SK-N-SH (cell line): ENCODE measurements around the gene NARS2. TPM values are rescaled to one million over a fixed set of nuclear protein-coding genes. Genes with fewer than 3 reads are reported as not detected.

ENCODE experiments used
- CTCF ChIA-PET: fragments of 300-600, 350-600 bp; formaldehyde crosslinking; extraction: SDS; loops from one replicate; lab custom pipeline; 2021; lab: Yijun Ruan, JAX
- POLR2A ChIA-PET: fragments of 350-600 bp; sonication (Branson Sonifier 250); formaldehyde crosslinking; extraction: SDS; loops from one replicate; lab custom pipeline; 2020; ENCODE audit warnings: antibody characterized with exemption, inconsistent platforms; lab: Yijun Ruan, JAX
- DNase-seq: peaks from one replicate; pipeline ENCODE4 v3.0.0; 2012
- H2AFZ ChIP-seq: fragments of 200-600 bp; sonication (generic); 2 replicates; pipeline ENCODE4 v1.8.1; 2016; ENCODE audit warnings: antibody characterized with exemption, mild to moderate bottlenecking, low read depth
- H3F3A ChIP-seq: fragments of 200-600 bp; sonication (generic); replicated peaks from 2 replicates; pipeline ENCODE3; 2016; ENCODE audit warnings: antibody characterized with exemption, mild to moderate bottlenecking; ENCODE audit not compliant: insufficient read depth
- H3K27ac ChIP-seq, 2 experiments: fragments of 200-500 bp in 1 of 2; fragments of 200-600 bp in 1 of 2; sonication (Bioruptor generic) in 1 of 2; sonication (generic), shearing (Covaris generic) in 1 of 2; 2 replicates each; pipeline versions ENCODE4 v1.5.1 to v1.6.1; 2014 to 2016; ENCODE audit warnings: low read depth in 2 of 2, inconsistent platforms in 1 of 2, low read length in 1 of 2, mild to moderate bottlenecking in 1 of 2, mixed read lengths in 1 of 2
- H3K27me3 ChIP-seq: fragments of 200-600 bp; sonication (generic), shearing (Covaris generic); 2 replicates; pipeline ENCODE4 v1.6.1; 2016; ENCODE audit warnings: mixed run types; ENCODE audit not compliant: insufficient read depth
- H3K36me3 ChIP-seq, 2 experiments: fragments of 200-500 bp in 1 of 2; fragments of 200-600 bp in 1 of 2; sonication (Bioruptor generic) in 1 of 2; sonication (generic) in 1 of 2; replicated peaks in 1 of 2; 2 replicates each; pipeline versions ENCODE3 to v1.5.1; 2014 to 2016; ENCODE audit warnings: low read length in 1 of 2, mild to moderate bottlenecking in 1 of 2; ENCODE audit not compliant: insufficient read depth in 2 of 2, control insufficient read depth in 1 of 2
- H3K4me1 ChIP-seq, 2 experiments: fragments of 200-500 bp in 1 of 2; fragments of 200-600 bp in 1 of 2; sonication (Bioruptor generic) in 1 of 2; sonication (generic), shearing (Covaris generic) in 1 of 2; 2 replicates each; pipeline versions ENCODE4 v1.5.1 to v1.6.1; 2014 to 2016; ENCODE audit warnings: low read depth in 1 of 2, low read length in 1 of 2, mixed run types in 1 of 2; ENCODE audit not compliant: insufficient read depth in 2 of 2, control insufficient read depth in 1 of 2
- H3K4me2 ChIP-seq: fragments of 200-600 bp; sonication (generic), shearing (Covaris generic); 2 replicates; pipeline ENCODE4 v1.6.1; 2017; ENCODE audit warnings: mixed run types
- H3K4me3 ChIP-seq, 2 experiments: fragments of 200-500 bp in 1 of 2; fragments of 200-600 bp in 1 of 2; sonication (Bioruptor generic) in 1 of 2; sonication (generic), shearing (Covaris generic) in 1 of 2; 2 replicates each; pipeline versions ENCODE4 v1.5.1 to v1.8.1; 2014 to 2016; ENCODE audit warnings: low read depth in 2 of 2, inconsistent platforms in 1 of 2, low read length in 1 of 2, mild to moderate bottlenecking in 1 of 2, mixed read lengths in 1 of 2, moderate library complexity in 1 of 2
- H3K79me2 ChIP-seq: fragments of 200-600 bp; sonication (generic); 2 replicates; pipeline ENCODE4 v1.8.1; 2017; ENCODE audit warnings: mild to moderate bottlenecking; ENCODE audit not compliant: insufficient read depth
- H3K9ac ChIP-seq: fragments of 200-600 bp; sonication (generic); 2 replicates; pipeline ENCODE4 v1.6.1; 2017; ENCODE audit warnings: mixed run types
- H3K9me2 ChIP-seq: fragments of 200-600 bp; sonication (generic); 2 replicates; pipeline ENCODE4 v1.6.1; 2017; ENCODE audit warnings: mixed run types
- H3K9me3 ChIP-seq: fragments of 200-600 bp; sonication (generic); 2 replicates; pipeline ENCODE4 v1.6.1; 2017; ENCODE audit warnings: mixed run types, mild to moderate bottlenecking, moderate library complexity
- H4K20me1 ChIP-seq: fragments of 200-600 bp; sonication (generic); 2 replicates; pipeline ENCODE4 v1.6.1; 2017; ENCODE audit warnings: mild to moderate bottlenecking, mixed run types; ENCODE audit not compliant: insufficient read depth
- EZH2phosphoT487 ChIP-seq: fragments of 200-600 bp; sonication (generic); IDR thresholded peaks from 2 replicates; pipeline ENCODE4 v1.6.1; 2017; ENCODE audit warnings: low read depth, mixed run types, mild to moderate bottlenecking, antibody characterized with exemption, moderate library complexity, borderline replicate concordance
- FOSL2 ChIP-seq: IDR thresholded peaks from 2 replicates; pipeline ENCODE4 v1.4.0; 2012; ENCODE audit warnings: low read depth, mild to moderate bottlenecking, moderate library complexity, borderline replicate concordance
- FOXJ3 ChIP-seq: sonication (generic); formaldehyde crosslinking; IDR thresholded peaks from 2 replicates; pipeline ENCODE4 v1.5.1; 2020; ENCODE audit warnings: mild to moderate bottlenecking, missing genetic modification reagents
- FOXM1 ChIP-seq: IDR thresholded peaks from 2 replicates; pipeline ENCODE4 v1.4.0; 2012; ENCODE audit warnings: low read depth, mild to moderate bottlenecking
- GABPA ChIP-seq: IDR thresholded peaks from 2 replicates; pipeline ENCODE4 v1.4.0; 2012; ENCODE audit warnings: low read depth, mild to moderate bottlenecking
- MXI1 ChIP-seq: IDR thresholded peaks from 2 replicates; pipeline ENCODE4 v1.6.1; 2012; ENCODE audit warnings: mild to moderate bottlenecking, low read depth, low read length, improper control_type of control experiment
- NRF1 ChIP-seq: IDR thresholded peaks from 2 replicates; pipeline ENCODE4 v1.6.1; 2012; ENCODE audit warnings: low read depth, mild to moderate bottlenecking, low read length
- POLR2AphosphoS5 ChIP-seq: IDR thresholded peaks from 2 replicates; pipeline ENCODE4 v1.6.1; 2012; ENCODE audit warnings: low read depth, low read length
- RAD21 ChIP-seq: IDR thresholded peaks from 2 replicates; pipeline ENCODE4 v1.6.1; 2012; ENCODE audit warnings: mild to moderate bottlenecking, low read length
- RCOR1 ChIP-seq: fragments of 150-350 bp; IDR thresholded peaks from 2 replicates; pipeline ENCODE4 v1.6.1; 2017; ENCODE audit warnings: antibody characterized with exemption, low read length
- RXRA ChIP-seq: IDR thresholded peaks from 2 replicates; pipeline ENCODE4 v1.4.0; 2012; ENCODE audit warnings: low read depth, mild to moderate bottlenecking, borderline replicate concordance
- TCF12 ChIP-seq: IDR thresholded peaks from 2 replicates; pipeline ENCODE4 v1.4.0; 2012
- TEAD4 ChIP-seq: IDR thresholded peaks from 2 replicates; pipeline ENCODE4 v1.4.0; 2012; ENCODE audit warnings: mild to moderate bottlenecking, borderline replicate concordance; ENCODE audit not compliant: insufficient read depth
- WGBS: methylation state at CpG from one replicate; pipeline ENCODE4 v1.1.6; 2017; ENCODE audit warnings: low lambda C conversion rate; 5-methylcytosine and 5-hydroxymethylcytosine counted together
- polyA plus RNA-seq, 3 experiments: library from polyadenylated mRNA; depleted of rRNA; stranded (reverse); fragments of >200 nt; gene quantifications; 2 replicates each; pipeline ENCODE4 v1.2.3, GENCODE V29; 2012
- TF ChIP-seq, protein P1 (sequence below): IDR thresholded peaks from 2 replicates; pipeline ENCODE4 v1.4.0; 2012; ENCODE audit warnings: low read depth, borderline replicate concordance
- TF ChIP-seq, protein P2 (sequence below): IDR thresholded peaks from 2 replicates; pipeline ENCODE4 v1.6.1; 2012; ENCODE audit warnings: mild to moderate bottlenecking, low read depth, low read length, moderate library complexity

The NARS2 gene
- polyA plus RNA-seq, 1 of the 3 experiments (the other 2 are of a cell fraction), result 8.9 TPM

DNA sequence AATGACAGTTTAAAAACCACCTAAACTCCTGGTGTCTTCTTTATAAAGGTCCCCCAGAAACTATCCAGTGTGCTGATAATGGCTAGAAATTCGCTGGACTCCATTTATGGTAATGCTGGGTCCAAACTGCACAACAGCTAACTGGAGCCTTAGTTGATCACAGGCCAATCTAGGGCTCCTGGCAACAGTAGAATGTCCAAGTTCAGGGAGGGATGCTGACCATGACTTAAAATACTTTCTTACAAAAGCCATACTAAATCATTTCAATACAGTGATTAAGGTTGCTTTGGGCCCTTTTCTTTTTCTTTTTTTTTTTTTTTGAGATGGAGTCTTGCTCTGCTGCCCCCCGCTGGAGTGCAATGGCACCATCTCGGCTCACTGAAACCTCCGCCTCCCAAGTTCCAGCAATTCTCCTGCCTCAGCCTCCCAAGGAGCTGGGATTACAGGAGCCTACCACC is 142.6 kb downstream of the NARS2 start (continued):
- TF ChIP-seq, protein P1, sequence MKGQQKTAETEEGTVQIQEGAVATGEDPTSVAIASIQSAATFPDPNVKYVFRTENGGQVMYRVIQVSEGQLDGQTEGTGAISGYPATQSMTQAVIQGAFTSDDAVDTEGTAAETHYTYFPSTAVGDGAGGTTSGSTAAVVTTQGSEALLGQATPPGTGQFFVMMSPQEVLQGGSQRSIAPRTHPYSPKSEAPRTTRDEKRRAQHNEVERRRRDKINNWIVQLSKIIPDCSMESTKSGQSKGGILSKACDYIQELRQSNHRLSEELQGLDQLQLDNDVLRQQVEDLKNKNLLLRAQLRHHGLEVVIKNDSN, result no peak
- TF ChIP-seq TCF12 (no peak), FOXM1 (no peak), FOSL2 (no peak)
- TF ChIP-seq, protein P2, sequence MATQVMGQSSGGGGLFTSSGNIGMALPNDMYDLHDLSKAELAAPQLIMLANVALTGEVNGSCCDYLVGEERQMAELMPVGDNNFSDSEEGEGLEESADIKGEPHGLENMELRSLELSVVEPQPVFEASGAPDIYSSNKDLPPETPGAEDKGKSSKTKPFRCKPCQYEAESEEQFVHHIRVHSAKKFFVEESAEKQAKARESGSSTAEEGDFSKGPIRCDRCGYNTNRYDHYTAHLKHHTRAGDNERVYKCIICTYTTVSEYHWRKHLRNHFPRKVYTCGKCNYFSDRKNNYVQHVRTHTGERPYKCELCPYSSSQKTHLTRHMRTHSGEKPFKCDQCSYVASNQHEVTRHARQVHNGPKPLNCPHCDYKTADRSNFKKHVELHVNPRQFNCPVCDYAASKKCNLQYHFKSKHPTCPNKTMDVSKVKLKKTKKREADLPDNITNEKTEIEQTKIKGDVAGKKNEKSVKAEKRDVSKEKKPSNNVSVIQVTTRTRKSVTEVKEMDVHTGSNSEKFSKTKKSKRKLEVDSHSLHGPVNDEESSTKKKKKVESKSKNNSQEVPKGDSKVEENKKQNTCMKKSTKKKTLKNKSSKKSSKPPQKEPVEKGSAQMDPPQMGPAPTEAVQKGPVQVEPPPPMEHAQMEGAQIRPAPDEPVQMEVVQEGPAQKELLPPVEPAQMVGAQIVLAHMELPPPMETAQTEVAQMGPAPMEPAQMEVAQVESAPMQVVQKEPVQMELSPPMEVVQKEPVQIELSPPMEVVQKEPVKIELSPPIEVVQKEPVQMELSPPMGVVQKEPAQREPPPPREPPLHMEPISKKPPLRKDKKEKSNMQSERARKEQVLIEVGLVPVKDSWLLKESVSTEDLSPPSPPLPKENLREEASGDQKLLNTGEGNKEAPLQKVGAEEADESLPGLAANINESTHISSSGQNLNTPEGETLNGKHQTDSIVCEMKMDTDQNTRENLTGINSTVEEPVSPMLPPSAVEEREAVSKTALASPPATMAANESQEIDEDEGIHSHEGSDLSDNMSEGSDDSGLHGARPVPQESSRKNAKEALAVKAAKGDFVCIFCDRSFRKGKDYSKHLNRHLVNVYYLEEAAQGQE, result no peak

DNA sequence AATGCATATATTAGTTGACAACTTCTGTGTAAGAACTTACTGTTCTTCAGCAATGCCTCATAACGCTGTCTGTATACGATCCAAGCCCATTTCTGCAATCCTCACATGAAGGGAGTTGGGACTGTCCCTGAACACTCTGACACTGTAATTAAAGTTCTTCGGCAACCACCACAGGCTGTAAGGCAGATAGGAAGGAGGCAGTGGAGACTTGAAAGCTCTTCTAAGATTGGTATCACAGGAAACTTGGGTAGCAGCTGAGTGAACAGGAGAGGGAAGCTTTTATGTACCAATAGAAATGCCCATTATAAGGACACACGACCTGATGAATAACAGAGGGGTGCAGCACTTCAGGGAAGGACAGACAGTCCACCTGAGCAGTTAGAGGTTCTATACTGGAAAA is 145.0 kb downstream of the NARS2 start:
- Histone ChIP-seq H3K9ac (no peak overlapping the region), H3K36me3 (no peaks in the 10 kb centered on the region), H3K27me3 (no peaks in the 10 kb centered on the region), H3K79me2 (no peaks in the 10 kb centered on the region), H3K27ac (peak overlapping the region in 1 of 2 experiments; percentile 100; a peak in 2 of 4 replicates), H3K4me1 (peaks cover 17 to 54% of the 10 kb centered on the region in 2 experiments), H3K9me3 (no peaks in the 10 kb centered on the region), H3F3A (no peaks in the 10 kb centered on the region), H3K9me2 (no peaks in the 10 kb centered on the region), H2AFZ (no peak overlapping the region), H3K4me3 (no peak overlapping the region), H3K4me2 (no peak overlapping the region), H4K20me1 (no peaks in the 10 kb centered on the region)
- WGBS, result 76% methylated on average over 4 of the region's 4 CpGs
- CTCF ChIA-PET, result interaction anchor here (1.4 to 6.3 kb wide), 3 partner anchors 9 to 135 kb away, joined by 4 to 39 read pairs (median 21); partner anchors contain the start of gene GAB2
- no peak for DNase-seq
- no peak for TF ChIP-seq FOXJ3 (CRISPR knock-in tag)
- TF ChIP-seq EZH2phosphoT487, result no peak
- TF ChIP-seq RXRA, result no peak
- TF ChIP-seq MXI1, result no peak
- POLR2A ChIA-PET, result interaction anchor here (2.1 kb wide), 1 partner anchor 13 kb away, joined by 8 read pairs; the partner anchor contains the start of gene GAB2

DNA sequence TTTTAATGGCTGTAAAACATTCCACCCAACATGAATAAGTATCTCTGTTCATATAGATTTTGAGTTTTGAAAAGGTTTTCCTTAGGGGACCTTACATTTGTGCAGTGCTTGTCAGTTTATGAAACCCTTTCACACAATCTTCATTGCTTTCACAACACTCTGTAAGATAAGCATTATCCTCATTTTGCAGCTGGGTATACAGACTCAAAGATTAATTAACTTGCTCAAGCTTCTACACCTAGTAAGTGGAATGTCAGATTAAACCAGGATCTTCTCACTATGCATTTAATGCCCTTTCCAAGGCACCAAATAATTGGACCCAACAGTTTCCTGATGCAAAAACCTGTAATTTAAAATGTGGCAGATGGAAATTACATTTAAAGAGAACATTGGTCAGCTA is 145.5 kb downstream of the NARS2 start:
- no peak overlapping the region for H3K4me3 ChIP-seq
- H3K79me2 ChIP-seq, result no peaks in the 10 kb centered on the region
- H3K9ac ChIP-seq, result no peak overlapping the region
- H3K36me3 ChIP-seq, result no peaks in the 10 kb centered on the region
- CTCF ChIA-PET, result interaction anchor here (1.4 to 6.3 kb wide), 3 partner anchors 8 to 135 kb away, joined by 4 to 39 read pairs (median 21); partner anchors contain the start of gene GAB2
- no peaks in the 10 kb centered on the region for H3F3A ChIP-seq
- no peaks in the 10 kb centered on the region for H3K9me2 ChIP-seq
- peaks cover 21 to 58% of the 10 kb centered on the region in 2 experiments for H3K4me1 ChIP-seq
- H3K27ac ChIP-seq, result peak overlapping the region in 1 of 2 experiments; percentile 100; a peak in 2 of 4 replicates
- no peaks in the 10 kb centered on the region for H3K9me3 ChIP-seq
- POLR2A ChIA-PET, result interaction anchor here (2.1 kb wide), 1 partner anchor 12 kb away, joined by 8 read pairs; the partner anchor contains the start of gene GAB2
- TF ChIP-seq RAD21, result no peak
- no peak for TF ChIP-seq RCOR1
- TF ChIP-seq POLR2AphosphoS5, result no peak
- no peak for TF ChIP-seq NRF1
- TF ChIP-seq GABPA, result no peak
- no peak for TF ChIP-seq TEAD4
- no peak for TF ChIP-seq EZH2phosphoT487
- TF ChIP-seq, all 33 proteins: peak for 0
- Histone ChIP-seq H4K20me1 (no peaks in the 10 kb centered on the region), H3K4me2 (no peak overlapping the region), H3K27me3 (no peaks in the 10 kb centered on the region), H2AFZ (no peak overlapping the region)
- no peak for DNase-seq
